SKM-1 treated with dmso at 0.1 percent for 144 hours (cell line): ENCODE data around the gene CTXN3.
"Not testable (repeated sequence)": the region's sequence is repeated elsewhere in the genome, so short reads cannot be mapped to it uniquely, and the experiment has no call there.

Experiments used
- DNase-seq: peaks from one replicate; lab custom pipeline; 2025; ENCODE audit not compliant: unreplicated experiment; lab: John Stamatoyannopoulos, UW

Gene CTXN3

GRCh38 chr5:127650022-127650421, 1.1 kb downstream of the CTXN3 start:
- DNase-seq, result no peak

GRCh38 chr5:127650649-127651048, 1.8 kb downstream of the CTXN3 start:
- no peak for DNase-seq

- DNase-seq, result no peak
Measured at GRCh38 chr5:127652952-127653611, 4.2 kb downstream of the CTXN3 start.

- no peak for DNase-seq
Measured at GRCh38 chr5:127656825-127657224, 7.9 kb downstream of the CTXN3 start.

- no peak for DNase-seq
Measured at GRCh38 chr5:127660047-127660733, 11.3 kb downstream of the CTXN3 start.

GRCh38 chr5:127664093-127664492, 15.2 kb downstream of the CTXN3 start:
- DNase-seq, result no peak

- no peak for DNase-seq
Measured at GRCh38 chr5:127665641-127666040, 16.8 kb downstream of the CTXN3 start.

GRCh38 chr5:127666043-127666716, 17.3 kb downstream of the CTXN3 start:
- no peak for DNase-seq

- DNase-seq, result no peak
Measured at GRCh38 chr5:127667926-127668325, 19.0 kb downstream of the CTXN3 start.

- no peak for DNase-seq
Measured at GRCh38 chr5:127671218-127671617, 22.3 kb downstream of the CTXN3 start.

- no peak for DNase-seq
Measured at GRCh38 chr5:127673117-127673800, 24.4 kb downstream of the CTXN3 start.

GRCh38 chr5:127676951-127677350, 28.1 kb downstream of the CTXN3 start:
- not testable (repeated sequence) for DNase-seq

- DNase-seq, result not testable (repeated sequence)
Measured at GRCh38 chr5:127679691-127680330, 30.9 kb downstream of the CTXN3 start.

GRCh38 chr5:127680595-127680994, 31.7 kb downstream of the CTXN3 start:
- no peak for DNase-seq

- no peak for DNase-seq
Measured at GRCh38 chr5:127683008-127683407, 34.1 kb downstream of the CTXN3 start.

GRCh38 chr5:127684726-127685467, 36.0 kb downstream of the CTXN3 start:
- no peak for DNase-seq

GRCh38 chr5:127685662-127686061, 36.8 kb downstream of the CTXN3 start:
- no peak for DNase-seq

- DNase-seq, result no peak
Measured at GRCh38 chr5:127686424-127686823, 37.5 kb downstream of the CTXN3 start.

GRCh38 chr5:127694518-127695171, 45.8 kb downstream of the CTXN3 start:
- no peak for DNase-seq

- no peak for DNase-seq
Measured at GRCh38 chr5:127695346-127695745, 46.5 kb downstream of the CTXN3 start.
